NB4 (cell line): Measurements from ENCODE around the gene IVL.

ENCODE experiments used
- MYC ChIP-seq: IDR thresholded peaks from 2 replicates; pipeline ENCODE4 v1.6.1; 2011; ENCODE audit warnings: low read depth, low read length
- POLR2A ChIP-seq: IDR thresholded peaks from 2 replicates; pipeline ENCODE4 v1.6.1; 2011; ENCODE audit warnings: mild to moderate bottlenecking; ENCODE audit not compliant: insufficient read length; ENCODE audit errors: extremely low read depth
- TF ChIP-seq, protein P1 (sequence below): IDR thresholded peaks from 2 replicates; pipeline ENCODE4 v1.6.1; 2011; ENCODE audit warnings: low read depth, low read length

DNA sequence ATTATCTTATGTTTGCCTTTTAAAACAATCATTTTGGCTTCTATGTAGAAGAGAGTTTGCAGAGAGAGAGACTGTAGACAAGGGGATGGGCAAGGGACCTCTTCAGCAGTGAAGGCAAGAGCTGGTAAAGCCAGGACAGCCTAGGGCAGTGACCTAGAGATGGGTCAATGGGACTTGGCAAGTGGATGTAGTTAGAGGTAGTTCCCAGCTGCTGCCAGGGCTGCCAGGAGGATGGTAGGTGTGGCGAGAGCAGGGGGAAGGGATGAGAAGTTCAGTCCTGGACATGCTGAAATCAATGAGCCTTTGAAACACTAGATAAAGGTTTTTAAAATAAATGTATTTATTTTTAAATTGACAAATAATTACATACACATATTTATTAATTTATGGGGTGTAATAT, 32.3 kb downstream of the IVL start:
- TF ChIP-seq MYC (no peak), POLR2A (no peak)
- TF ChIP-seq, protein P1, sequence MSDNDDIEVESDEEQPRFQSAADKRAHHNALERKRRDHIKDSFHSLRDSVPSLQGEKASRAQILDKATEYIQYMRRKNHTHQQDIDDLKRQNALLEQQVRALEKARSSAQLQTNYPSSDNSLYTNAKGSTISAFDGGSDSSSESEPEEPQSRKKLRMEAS = no peak
